Amygdala (tissue), 56 donors: ENCODE measurements around the gene OR6Y1.

Source experiments
- DNase-seq, 56 donors: peaks; one replicate each; lab custom pipeline; 2025; lab: John Stamatoyannopoulos, UW

Gene OR6Y1, protein sequence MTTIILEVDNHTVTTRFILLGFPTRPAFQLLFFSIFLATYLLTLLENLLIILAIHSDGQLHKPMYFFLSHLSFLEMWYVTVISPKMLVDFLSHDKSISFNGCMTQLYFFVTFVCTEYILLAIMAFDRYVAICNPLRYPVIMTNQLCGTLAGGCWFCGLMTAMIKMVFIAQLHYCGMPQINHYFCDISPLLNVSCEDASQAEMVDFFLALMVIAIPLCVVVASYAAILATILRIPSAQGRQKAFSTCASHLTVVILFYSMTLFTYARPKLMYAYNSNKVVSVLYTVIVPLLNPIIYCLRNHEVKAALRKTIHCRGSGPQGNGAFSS

DNA sequence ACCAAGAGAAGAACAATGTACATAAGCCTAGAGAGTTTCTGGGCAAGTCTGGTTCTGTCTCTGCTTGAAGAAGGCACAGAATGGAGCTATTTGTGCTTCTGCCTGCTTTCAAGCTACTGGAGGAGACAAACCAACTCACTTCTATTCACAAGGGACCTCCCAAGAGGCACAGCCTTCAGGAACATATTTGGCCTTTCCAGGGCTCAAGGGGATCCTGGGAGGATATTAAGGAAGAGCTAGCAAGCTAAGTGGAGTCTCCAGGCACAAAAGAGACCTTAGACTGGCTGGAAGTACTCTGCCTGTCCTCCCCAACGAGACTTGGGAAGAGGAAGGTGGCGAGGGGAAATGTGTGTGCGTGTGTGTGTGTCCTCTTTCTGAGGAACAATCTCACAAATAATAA, at the start of gene OR6Y1:
OR6Y1 (minus strand) TSS at position 54 of the 400 bp plus-strand sequence. CDS start 6,300 bp downstream, outside the sequence.
- DNase-seq: no peak

DNA sequence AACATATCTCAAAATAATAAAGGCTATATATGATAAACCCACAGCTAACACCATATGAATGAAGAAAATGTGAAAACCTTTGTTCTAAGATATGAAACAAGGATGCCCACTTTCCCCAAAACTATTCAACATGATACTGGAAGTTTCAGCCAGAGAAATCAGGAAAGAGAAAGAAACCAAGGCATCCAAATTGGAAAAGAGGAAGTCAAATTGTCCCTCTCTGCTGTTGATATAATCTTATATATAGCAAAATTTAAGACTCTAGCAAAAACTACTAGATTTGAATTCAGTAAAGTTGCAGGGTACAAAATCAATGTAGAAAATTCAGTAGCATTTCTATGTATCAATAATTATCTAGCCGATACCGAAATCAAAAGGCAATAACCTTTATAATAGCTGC, 46.5 kb upstream of the OR6Y1 start:
- DNase-seq: no peak

DNA sequence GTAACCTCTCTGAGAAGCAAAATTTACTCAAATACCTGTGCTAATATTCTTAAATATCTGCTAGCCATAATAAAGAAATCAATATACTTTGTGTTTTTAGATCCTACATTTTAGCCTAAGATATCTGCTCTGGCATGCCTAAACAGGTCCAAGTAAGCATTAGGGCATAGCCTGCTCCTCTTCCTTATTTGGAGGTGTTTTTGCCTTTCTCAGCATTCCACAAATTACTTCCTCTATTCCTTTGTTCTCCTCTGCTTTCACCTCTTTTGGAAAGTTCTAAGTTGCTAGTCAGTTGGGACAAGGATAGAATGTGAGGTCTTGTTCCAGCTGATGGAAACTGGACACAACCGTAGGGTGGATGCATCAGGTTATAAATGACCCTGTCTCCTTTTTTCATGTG, 32.7 kb upstream of the OR6Y1 start:
- no peak for DNase-seq

DNA sequence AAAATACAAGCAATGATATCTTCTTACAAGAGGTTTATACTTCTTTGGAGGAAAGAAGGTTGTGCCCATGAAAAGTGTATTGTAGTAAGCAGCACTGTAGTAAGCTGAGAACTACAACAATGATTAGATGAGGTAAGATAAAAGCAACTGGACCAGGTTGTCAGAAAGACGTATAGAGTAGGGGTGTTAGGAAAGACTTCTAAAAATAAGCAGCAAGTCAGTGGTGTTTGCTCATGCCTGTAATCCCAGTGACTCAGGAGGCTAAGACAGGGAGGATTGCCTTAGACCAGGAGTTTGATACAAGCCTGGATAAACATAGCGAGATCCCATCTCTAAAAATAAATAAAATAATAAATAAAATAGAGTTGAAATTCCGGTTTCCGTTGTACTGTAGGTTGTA, 29.8 kb upstream of the OR6Y1 start:
- DNase-seq: no peak

DNA sequence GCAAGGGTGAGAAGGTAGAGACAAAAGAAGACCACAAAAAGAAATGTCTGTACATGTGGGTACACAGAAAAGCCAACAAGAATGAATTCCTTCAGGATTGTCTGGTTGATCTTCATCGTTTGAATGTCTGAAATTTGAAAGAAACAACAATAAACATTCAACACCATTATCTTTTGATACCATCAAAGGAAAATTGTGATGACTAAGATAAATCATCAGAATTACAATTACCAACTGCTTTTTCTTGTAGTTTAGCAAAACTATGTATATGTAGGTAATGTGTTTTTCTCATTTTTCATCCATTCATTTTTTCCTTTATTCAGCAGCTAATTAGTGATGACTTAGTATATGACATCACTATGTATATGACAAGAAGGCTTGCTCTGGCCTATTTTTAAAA, 25.5 kb upstream of the OR6Y1 start, which contains the start of gene OR10X1:
OR10X1 (minus strand) TSS at position 167 of the 400 bp plus-strand sequence; CDS start at position 167, 0 bp downstream.
- no peak for DNase-seq

DNA sequence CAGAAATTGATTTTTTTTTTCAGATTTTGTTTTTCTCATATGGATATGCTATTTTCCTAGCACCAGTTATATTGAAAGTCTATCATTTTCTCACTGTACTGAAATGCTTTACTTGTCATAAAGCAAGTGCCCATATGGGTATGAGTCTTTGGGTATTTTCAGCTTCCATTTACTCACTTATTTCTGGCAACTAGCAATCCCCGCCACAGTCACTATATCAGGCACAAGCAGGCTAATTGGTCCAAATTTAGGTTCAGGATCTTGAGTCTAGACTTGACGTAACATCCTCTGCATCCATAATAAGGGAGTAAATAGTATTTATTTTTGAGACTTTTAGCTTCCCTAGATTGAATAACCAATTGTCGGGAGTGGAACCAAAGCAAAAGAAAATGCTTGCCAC, 23.4 kb upstream of the OR6Y1 start:
- DNase-seq: no peak

DNA sequence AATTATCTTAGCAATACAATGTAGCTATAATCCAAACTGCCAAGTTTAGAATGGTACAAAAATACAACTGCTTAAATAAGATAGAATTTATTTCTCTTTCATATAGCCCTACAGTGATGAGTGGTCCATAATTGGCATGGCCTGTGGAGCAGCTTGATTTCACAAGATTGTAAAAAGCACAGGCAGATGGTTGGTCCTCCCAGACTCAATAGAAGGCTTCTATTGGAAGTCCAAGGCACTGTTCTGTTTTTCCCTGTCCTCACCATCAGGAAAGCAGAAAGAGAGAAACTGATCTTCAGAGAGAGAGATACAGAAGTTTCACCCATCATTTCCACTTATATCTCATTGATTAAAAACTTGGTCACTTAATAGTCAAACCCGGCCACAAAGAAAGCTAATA, 18.0 kb upstream of the OR6Y1 start:
- DNase-seq: no peak

DNA sequence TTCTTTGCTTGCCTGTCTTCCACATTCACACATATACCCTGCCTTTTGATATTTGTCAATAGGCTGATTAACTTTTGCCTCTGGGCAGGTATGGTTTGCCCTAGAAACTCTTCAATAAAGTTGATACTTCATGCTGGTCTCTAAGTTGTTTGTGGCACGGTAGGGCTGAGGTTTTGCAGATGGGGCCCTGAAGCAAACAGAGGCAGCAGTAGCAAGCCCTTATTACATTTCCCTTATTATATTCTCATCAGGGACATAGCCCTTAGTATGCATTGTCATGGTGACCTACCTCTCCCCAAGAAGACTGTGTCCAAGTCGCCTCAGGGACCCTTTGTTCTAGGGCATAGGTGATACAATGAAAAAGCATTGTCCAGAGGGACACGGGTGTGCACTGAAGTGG, 16.3 kb upstream of the OR6Y1 start, which contains the start of gene OR6P1:
OR6P1 (minus strand) TSS at position 101 of the 400 bp plus-strand sequence. CDS start 6,976 bp downstream, outside the sequence.
- DNase-seq: no peak

DNA sequence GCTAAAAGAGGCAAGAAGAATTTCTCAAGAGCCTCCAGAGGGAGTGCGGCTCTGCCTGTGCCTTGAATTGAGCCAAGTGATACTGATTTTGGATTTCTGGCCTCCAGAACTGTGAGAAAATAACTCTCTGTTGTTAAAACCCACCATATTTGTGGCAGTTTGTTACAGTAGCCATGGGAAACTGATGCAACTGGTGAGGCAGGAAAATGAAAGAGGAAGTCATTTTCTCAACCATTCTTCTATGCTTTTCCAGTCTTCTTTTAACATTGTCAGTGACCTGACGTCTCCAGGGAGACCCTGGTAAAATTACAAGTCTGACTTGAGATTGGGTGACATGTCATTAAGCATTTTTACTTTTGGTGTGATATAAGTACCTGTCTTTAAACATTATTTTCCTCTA, 10.4 kb upstream of the OR6Y1 start:
- DNase-seq: no peak

DNA sequence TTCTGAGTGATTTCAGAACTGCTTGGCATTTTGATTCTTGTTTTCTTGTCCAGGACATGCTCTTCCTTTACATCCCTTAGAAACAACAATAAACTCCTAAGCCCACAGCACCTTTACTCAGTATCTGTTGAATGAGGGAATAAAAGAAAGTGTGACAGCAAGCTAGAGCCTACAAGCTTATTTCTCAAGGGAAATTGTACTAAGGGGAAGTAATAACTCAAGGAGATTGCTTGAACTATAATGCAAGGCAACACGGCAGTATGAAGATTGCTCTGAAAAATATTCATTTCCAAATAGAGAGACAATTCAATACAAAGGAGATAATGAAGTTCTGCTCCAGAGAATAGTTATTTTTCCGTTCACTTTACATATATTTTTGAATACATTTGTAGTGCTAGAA, 9.6 kb upstream of the OR6Y1 start:
- DNase-seq: no peak

DNA sequence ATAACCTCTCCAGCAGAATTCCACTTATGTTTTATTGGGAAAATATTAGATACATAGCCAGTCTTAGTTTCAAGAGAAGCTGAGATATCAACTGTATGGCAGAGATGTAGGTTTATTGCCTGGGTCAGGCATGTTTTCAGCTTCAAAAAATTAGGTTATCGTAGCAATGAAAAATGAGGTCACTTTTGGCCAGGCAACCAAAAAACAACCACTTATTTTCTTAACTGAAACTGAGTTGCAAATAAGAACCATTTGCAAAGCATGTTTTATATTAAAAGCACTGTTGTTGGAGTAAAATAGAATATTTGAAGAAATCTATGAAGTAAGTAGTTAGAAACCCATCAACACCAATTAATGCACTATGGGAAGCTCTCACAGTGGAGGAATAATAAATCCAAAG, 5.5 kb upstream of the OR6Y1 start:
- DNase-seq: no peak

DNA sequence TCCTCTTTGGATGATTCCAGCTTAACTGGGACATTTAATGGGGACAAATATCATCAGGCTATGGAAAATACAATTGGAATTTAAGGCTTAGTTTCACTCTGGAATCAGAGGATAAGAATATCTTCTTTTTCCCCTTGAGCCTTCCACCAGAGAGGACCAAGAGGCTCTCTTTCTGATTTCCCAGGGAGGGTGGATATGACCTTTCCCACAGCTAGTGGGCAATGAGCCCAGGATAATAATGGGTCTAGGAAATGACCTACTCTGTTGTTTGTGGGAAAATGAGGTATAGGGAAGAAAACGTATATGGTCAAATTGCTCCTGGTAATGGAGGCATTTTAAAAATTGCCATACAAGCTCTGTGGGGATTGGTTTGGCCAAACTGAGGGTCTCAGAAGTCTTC, 1.9 kb downstream of the OR6Y1 start:
- no peak for DNase-seq

DNA sequence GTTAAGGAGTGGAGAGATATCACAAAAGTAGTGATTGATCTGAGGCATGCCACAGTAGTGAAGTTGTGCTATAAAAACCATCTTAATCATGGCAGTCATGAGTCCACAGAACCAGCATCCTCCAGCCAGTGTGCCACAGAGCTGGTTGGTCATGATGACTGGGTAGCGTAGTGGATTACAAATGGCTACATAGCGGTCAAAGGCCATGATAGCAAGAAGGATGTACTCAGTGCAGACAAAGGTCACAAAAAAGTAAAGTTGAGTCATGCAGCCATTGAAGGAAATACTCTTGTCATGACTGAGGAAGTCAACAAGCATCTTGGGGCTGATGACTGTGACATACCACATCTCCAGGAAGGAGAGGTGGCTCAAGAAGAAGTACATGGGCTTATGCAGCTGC, 6.7 kb downstream of the OR6Y1 start:
- DNase-seq: no peak

DNA sequence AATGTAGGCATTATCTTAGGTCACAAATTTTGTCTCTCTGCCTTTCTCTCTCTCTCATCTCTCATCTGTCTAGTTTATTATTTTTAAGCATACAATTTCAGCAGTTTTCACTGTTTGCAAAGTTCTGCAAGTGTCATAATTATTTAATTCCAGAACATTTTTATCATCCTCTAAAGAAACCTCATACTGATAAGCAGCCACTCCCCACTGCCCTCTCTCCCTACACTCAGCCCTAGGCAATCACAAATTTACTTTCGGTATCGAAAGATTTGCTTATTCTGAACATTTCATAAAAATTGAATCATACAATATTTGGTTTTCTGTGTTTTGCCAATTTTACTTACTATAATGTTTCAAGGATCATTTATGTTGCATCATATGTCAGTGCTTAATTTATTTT, 16.6 kb downstream of the OR6Y1 start:
- DNase-seq: no peak

DNA sequence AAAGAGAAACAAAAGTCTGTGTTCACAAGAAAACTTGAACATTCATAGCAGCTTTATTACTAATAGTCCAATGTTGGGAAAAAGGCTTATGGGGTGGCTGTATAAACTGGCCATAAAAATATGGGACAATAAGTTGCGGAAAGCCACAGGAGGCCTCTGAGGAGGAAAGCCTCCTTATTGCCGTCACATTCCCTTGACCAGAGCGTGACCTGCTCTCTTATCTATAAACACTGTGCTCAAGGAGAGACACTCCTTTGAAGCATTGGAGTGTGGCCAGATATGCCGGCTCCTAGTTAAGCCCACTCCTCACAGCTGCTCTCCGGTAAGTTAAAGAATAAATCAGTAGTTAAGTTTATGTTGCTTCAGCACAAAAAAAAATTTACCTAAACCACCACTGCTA, 19.7 kb downstream of the OR6Y1 start:
- DNase-seq: no peak

DNA sequence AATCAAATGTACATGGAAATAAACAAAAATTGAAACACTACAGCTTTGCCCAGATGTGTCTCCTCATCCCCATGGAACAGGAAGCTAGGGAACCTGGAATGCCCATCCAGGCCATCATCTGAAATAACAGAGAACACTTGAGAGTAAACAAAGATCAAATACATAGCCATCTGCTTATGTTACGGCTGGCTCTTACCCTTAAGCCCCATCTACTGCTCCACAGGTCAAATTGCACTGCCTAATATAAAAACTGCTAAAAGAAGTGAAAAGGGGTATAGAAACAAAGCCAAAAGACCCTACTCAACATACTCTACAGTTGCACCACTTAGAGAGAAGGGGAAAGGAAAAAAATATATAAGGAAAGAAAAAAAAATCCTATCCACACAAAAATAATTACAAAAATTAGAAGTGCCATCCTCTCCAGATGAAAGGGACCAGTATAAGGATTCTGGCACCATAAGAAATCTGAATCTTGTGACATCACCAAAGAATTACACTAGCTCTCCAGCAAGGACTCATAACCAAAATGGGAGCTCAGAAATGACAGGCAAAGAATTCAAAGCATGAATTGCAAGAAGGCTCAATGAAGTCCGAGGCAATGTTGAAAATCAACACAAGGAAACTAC, 26.9 kb downstream of the OR6Y1 start:
- peak in 1 of 56 donors; percentile 8 for DNase-seq

DNA sequence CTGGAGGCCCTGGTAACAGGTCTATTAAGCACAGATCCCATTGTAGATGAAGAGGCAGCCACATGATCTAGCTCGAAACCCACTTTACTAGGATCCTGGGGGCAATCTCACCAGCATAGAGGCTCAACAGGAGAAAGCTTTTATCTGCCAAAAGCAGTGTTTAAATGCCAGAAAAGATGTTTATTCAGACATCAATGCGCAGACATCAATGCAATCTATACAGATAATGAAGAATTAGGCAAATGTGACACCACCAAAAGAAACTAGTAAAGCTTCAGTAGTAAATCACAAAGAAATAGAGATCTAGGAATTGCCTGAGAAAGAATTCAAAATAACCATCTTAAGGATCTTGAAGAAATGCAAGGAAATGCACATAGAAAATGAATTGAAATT, 32.5 kb downstream of the OR6Y1 start:
- no peak for DNase-seq

DNA sequence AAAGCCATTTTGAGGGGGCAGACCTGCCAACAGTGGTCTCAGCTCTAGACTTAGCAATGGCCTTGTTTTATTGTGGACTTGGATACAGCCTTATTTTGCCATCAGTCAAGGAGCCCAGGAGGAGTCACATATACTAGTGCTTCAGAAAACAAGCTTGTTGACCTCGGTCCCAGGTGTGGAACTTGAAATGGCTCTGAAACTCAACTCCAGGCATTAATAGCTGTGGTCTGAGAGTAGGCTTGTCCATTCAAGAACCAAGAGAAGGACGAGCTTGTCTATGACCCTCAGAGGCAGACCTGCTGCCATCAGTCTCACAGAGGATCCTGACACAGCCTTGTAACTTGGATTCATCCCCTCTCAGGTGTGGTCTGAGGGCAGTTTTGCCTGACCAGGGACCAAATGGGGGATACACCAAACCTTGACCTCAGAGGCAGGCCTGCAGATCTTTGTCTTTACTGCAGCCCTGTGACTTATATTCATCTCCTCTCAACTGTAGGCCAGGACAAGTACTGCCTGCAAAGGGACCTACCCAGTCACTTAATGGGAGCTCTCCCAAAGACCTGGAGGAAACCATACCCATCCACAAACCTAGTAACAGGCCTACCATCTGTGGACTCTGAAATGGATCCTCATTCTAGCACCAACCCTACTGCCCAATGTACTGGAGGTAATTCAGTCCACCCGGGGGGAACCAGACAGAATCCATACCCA, 33.1 kb downstream of the OR6Y1 start:
- DNase-seq: no peak

DNA sequence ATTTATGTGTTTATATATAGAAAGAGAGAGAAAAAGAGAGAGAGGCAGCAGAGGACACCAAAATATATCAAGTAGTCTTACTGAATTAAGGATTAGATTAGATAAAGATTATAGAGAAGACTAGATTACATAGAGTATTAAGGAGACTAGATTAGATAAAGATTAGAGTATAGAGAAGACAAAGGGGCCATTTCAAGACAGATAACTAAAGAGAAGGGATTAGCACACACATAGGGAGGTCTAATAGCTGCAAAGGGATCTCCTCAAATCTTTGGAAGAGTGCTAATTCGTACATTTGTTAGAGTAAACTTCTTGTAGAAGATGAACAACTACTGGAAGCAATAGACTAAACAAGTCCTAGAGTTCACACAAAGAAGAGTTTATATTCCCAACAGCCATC, 34.2 kb downstream of the OR6Y1 start:
- no peak for DNase-seq

DNA sequence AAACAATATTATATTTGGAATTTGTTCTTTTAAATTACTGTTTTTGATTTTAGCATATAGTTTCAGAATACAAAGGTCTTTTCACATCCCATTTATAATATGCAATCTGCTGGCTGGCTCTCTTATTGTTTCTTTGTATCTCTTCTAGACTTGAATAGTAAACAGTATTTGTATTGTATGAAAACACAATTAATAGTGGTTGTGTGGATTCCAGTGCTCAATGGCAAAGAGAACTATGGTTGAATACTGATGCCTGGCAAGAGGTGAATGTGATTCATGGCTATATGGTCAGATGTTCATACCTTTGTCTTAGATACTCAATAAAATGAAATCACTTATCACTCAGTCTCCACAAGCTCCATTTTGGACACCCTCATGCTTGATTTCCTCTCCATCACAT, 37.2 kb downstream of the OR6Y1 start:
- DNase-seq: no peak

DNA sequence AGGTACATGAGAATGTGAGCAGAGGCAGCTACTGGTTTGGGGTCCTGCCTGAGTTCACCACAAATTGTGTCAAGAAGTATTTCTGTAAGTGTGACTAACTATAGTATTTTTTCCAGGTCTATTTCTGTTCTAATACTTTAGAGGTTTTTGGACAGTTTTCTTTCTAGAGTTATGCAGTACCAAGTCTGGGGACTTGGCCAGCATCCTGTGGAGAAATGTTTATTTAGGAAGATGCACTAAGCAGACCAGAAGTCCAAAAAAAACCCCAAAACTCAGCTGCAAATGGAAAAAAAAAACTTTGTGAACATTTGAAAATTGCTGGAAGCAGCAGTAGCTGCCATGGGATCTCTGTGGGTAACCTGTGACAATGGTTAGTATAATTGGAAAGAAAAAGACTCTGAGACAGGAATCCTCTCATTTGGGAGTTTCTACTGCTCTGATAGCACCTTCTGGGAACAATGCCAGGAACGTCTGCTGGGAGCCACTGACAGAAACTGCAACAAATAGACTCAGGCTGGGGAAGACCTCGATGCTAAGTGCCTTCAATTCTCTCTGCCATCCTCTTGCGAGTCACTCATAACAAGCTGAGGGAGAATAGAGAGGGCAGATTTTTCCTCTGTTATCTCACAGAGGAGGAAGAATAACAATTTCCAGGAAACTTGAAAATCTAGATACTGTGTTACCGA, 44.6 kb downstream of the OR6Y1 start:
- DNase-seq: no peak
